Loucy (cell line): ENCODE results near the gene CFAP300.

Experiments used
- CTCF ChIP-seq: fragments of 200-600 bp; sonication (generic); conservative IDR thresholded peaks from 2 replicates; pipeline ENCODE4 v1.5.1; 2014; ENCODE audit warnings: mild to moderate bottlenecking, antibody characterized with exemption, low read length
- EZH2phosphoT487 ChIP-seq: fragments of 200-600 bp; IDR thresholded peaks from 2 replicates; pipeline ENCODE4 v1.6.1; 2018; ENCODE audit warnings: antibody characterized with exemption, mild to moderate bottlenecking, moderate library complexity, borderline replicate concordance

GRCh38 chr11:102109896-102110760 is 62.9 kb downstream of the CFAP300 start, which contains the start of gene YAP1:
- TF ChIP-seq CTCF (no peak), EZH2phosphoT487 (no peak)
